Stomach (tissue), 4 donors: ENCODE results near the gene SLC38A3.

Experiments
- POLR2A ChIP-seq, 4 donors: fragments of 450-650 bp; IDR thresholded peaks; one replicate each; pipeline ENCODE4 v1.6.1; 2016; ENCODE audit warnings: antibody characterized with exemption in 4 of 4, control low read depth in 2 of 4, mild to moderate bottlenecking in 1 of 4, moderate library complexity in 1 of 4
- POLR2AphosphoS5 ChIP-seq, 3 donors: sonication (generic); formaldehyde crosslinking; IDR thresholded peaks; one replicate each; pipeline ENCODE4 v1.6.1; 2016; ENCODE audit warnings: antibody characterized with exemption in 3 of 3

DNA sequence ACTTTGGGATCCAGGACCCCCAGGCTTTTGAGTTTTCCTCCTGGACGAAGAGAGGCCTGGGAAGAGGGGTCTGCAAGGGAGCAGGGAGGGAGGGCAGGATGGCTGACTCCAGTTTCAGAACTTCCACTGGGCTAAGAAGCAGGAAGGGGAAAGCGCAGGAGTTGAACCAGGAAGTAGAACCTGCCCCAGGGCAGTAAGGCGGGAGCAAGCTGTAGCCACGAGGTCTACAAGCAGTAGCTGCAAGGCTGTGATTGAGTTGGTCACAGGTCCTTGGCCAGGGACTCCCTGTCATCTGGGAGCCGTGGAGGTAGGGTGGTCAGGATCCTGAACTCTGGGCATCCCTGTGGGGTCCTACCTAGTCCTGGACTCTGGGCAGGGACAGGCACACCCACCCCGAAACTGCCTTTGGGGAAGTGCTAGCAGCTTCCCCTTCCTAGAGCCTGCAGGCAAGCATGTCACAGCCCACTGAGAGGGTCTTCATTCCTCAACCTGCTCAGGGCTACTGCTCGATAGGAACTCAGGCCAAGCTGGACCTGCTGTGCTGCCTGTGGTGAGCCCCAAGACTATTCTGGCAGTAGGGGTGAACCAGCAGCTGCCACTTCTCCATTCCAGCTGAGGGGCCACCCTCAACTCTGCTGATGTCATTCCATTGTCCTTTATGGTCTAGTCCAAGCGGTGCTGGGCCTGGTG, 25.2 kb downstream of the SLC38A3 start:
- TF ChIP-seq POLR2A (IDR thresholded peaks at IDR 0.05) = no peak
- TF ChIP-seq POLR2AphosphoS5 (IDR thresholded peaks at IDR 0.05) = no peak
